Kidney (tissue), 14 donors: ENCODE data around the gene DCHS2. TPM values are rescaled to one million over a fixed set of nuclear protein-coding genes. Genes with fewer than 3 reads are reported as not detected.

Source experiments
- DNase-seq, 5 donors: peaks; one replicate each; pipeline ENCODE4 v3.0.0-alpha.2; 2013 to 2020
- FAIRE-seq: peaks from 2 replicates; lab custom pipeline; 2012; peaks lifted over from hg19 to GRCh38; lab: Jason Lieb, UNC
- H3K27ac ChIP-seq, 2 donors: one replicate each; pipeline ENCODE4 v1.7.0; 2013; ENCODE audit warnings: low read depth in 2 of 2, low read length in 2 of 2, inconsistent platforms in 1 of 2
- H3K27me3 ChIP-seq: one replicate; pipeline ENCODE4 v1.7.1; 2013; ENCODE audit warnings: low read length, inconsistent platforms; ENCODE audit not compliant: control insufficient read depth, insufficient read depth
- H3K36me3 ChIP-seq, 3 donors: one replicate each; pipeline versions ENCODE4 v1.7.0 to v1.7.1; 2013; ENCODE audit warnings: low read length in 3 of 3, control low read depth in 1 of 3, inconsistent platforms in 1 of 3; ENCODE audit not compliant: insufficient read depth in 3 of 3, control insufficient read depth in 2 of 3
- H3K4me1 ChIP-seq, 3 donors: one replicate each; pipeline versions ENCODE4 v1.7.0 to v1.7.1; 2013; ENCODE audit warnings: low read length in 3 of 3, inconsistent platforms in 1 of 3, low read depth in 1 of 3; ENCODE audit not compliant: control insufficient read depth in 2 of 3, insufficient read depth in 2 of 3
- H3K4me3 ChIP-seq, 3 donors: one replicate each; pipeline versions ENCODE4 v1.7.0 to v1.8.1; 2013; ENCODE audit warnings: low read length in 3 of 3, control low read depth in 1 of 3, inconsistent platforms in 1 of 3
- H3K9ac ChIP-seq, 3 donors: one replicate each; pipeline versions ENCODE4 v1.7.0 to v1.7.1; 2013; ENCODE audit warnings: low read length in 3 of 3, control low read depth in 1 of 3, inconsistent platforms in 1 of 3
- H3K9me3 ChIP-seq, 3 donors: one replicate each; pipeline versions ENCODE4 v1.7.0 to v1.7.1; 2013; ENCODE audit warnings: low read length in 3 of 3, control low read depth in 1 of 3, inconsistent platforms in 1 of 3; ENCODE audit not compliant: control insufficient read depth in 2 of 3, insufficient read depth in 1 of 3
- intact Hi-C: fragments of 100-400 bp; cut with DNase I; formaldehyde crosslinking; loops from one replicate; pipeline ENCODE4 v1.11.1; 2022
- polyA plus RNA-seq: library from polyadenylated mRNA; stranded (reverse); fragments of 350-450 nt; fragmentation: Illumina TruSeq; extraction: RNeasy Lipid Tissue Mini Kit (QIAGEN cat#74804); gene quantifications from one replicate; pipeline ENCODE4 v1.2.3, GENCODE V29; 2014; ENCODE audit warnings: low read depth, low replicate concordance; ENCODE audit not compliant: insufficient read depth
- total RNA-seq: library from RNA; stranded (reverse); fragmentation: NEBNext Ultra II Directional; extraction: Animal tissue kit (Norgen Biotek cat#: 25700); gene quantifications from one replicate; pipeline ENCODE4 v1.2.1, GENCODE V29; 2021
- TF ChIP-seq, protein P1 (sequence below): IDR thresholded peaks from 3 replicates; pipeline ENCODE4 v1.5.1; 2012; ENCODE audit warnings: mild to moderate bottlenecking, moderate library complexity, borderline replicate concordance; ENCODE audit not compliant: insufficient read depth; ENCODE audit errors: extremely low read depth
- donor health status: control.
- donor health status: control.
- donor health status: control.
- donor health status: control.
- donor health status: control.
- donor health status: DM: yes; HTN: yes; CAD: no.
- donor health status: Normal renal cell carcinoma (clear cell type).

The DCHS2 gene
- total and polyA plus RNA-seq, 2 donors from 2014 or later = 0.47 TPM; not detected in 1

DNA sequence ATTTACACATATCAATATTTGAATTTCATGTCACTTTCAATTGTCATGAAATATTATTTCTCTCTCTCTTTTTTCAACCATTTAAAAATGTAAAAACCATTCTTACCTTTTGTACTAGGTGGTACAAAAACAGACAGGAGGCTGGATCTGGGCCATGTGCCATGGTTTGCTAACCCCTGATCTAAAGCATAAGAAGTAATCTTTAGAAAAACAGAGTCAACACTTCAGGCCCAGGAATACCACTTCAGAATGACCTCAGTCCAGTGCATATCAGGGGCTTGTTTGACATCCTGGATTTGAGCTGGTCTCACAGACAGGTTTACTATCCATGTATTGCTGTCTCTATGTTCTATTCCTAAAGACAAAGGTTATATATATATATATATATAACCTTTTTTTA lies 102.5 kb downstream of the DCHS2 start:
- intact Hi-C loops = no loop called here
- Histone ChIP-seq H3K9ac (no peak overlapping the region), H3K27ac (no peak overlapping the region), H3K4me3 (no peak overlapping the region), H3K4me1 (no peaks in the 10 kb centered on the region), H3K36me3 (no peaks in the 10 kb centered on the region), H3K27me3 (no peaks in the 10 kb centered on the region), H3K9me3 (no peaks in the 10 kb centered on the region)
- FAIRE-seq = no peak
- no peak for DNase-seq
- TF ChIP-seq, protein P1, sequence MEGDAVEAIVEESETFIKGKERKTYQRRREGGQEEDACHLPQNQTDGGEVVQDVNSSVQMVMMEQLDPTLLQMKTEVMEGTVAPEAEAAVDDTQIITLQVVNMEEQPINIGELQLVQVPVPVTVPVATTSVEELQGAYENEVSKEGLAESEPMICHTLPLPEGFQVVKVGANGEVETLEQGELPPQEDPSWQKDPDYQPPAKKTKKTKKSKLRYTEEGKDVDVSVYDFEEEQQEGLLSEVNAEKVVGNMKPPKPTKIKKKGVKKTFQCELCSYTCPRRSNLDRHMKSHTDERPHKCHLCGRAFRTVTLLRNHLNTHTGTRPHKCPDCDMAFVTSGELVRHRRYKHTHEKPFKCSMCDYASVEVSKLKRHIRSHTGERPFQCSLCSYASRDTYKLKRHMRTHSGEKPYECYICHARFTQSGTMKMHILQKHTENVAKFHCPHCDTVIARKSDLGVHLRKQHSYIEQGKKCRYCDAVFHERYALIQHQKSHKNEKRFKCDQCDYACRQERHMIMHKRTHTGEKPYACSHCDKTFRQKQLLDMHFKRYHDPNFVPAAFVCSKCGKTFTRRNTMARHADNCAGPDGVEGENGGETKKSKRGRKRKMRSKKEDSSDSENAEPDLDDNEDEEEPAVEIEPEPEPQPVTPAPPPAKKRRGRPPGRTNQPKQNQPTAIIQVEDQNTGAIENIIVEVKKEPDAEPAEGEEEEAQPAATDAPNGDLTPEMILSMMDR = no peak

- TF ChIP-seq, protein P1 = no peak
- Histone ChIP-seq H3K4me3 (no peak overlapping the region), H3K9me3 (no peaks in the 10 kb centered on the region), H3K27me3 (no peaks in the 10 kb centered on the region), H3K9ac (no peak overlapping the region), H3K4me1 (no peaks in the 10 kb centered on the region), H3K27ac (no peak overlapping the region), H3K36me3 (no peaks in the 10 kb centered on the region)
- FAIRE-seq (no peak), DNase-seq (no peak)
- intact Hi-C loops = no loop called here
These were observed 107.6 kb downstream of the DCHS2 start for GRCh38 chr4:154384012-154384411.

DNA sequence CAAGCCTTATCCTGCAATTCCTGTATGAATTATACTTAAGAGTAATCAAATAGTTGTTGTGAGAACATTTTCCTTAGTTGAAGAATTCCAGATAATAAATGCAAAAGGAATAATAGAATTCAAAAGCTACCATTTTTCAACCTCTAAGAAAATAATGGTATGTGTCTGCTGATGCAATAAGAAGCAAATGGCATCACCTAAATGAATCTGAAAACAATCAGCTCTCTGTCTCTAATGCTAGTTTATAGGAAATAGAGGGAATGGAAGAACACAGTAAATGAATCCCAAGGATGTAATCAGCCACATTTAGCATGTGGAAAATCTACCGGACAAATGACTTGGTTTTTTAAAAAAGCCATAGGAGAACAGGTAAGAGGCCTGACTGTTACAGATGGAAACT lies 115.1 kb downstream of the DCHS2 start:
- no peak for FAIRE-seq
- intact Hi-C loops = no loop called here
- TF ChIP-seq, protein P1 = no peak

DNA sequence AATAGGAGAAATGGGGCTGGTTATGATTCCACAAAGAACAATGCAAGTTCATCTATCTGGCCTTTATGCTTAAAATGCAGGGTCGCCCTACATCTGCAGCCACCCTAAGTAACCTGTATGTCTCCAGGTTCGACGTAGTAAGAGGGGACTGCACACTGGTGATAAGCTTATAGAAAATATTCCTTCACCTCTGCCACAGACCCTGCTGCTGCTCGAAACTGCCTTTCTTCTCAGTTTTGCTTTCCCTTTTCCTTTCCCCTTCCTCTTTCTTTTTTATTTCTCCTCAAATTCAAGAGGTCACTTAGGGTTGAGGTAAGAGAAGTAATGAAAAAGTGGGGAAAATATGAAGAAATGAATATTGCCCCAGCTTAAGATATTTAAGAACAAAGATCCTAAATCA lies 123.5 kb downstream of the DCHS2 start:
- Histone ChIP-seq H3K36me3 (no peaks in the 10 kb centered on the region), H3K27ac (no peak overlapping the region), H3K4me1 (no peaks in the 10 kb centered on the region), H3K9ac (no peak overlapping the region), H3K9me3 (no peaks in the 10 kb centered on the region), H3K4me3 (no peak overlapping the region), H3K27me3 (no peaks in the 10 kb centered on the region)
- FAIRE-seq (no peak), DNase-seq (no peak)
- intact Hi-C loops = no loop called here
- TF ChIP-seq, protein P1 = no peak

More for the DNA sequence above, 115.1 kb downstream of the DCHS2 start:
- no peak overlapping the region for H3K9ac ChIP-seq
- no peaks in the 10 kb centered on the region for H3K4me1 ChIP-seq
- DNase-seq = no peak
- H3K36me3 ChIP-seq = no peaks in the 10 kb centered on the region
- H3K9me3 ChIP-seq = no peaks in the 10 kb centered on the region
- no peak overlapping the region for H3K4me3 ChIP-seq
- H3K27me3 ChIP-seq = no peaks in the 10 kb centered on the region
- no peak overlapping the region for H3K27ac ChIP-seq
